WTC11 (cell line): ENCODE measurements around the gene RAD21L1. TPM values are rescaled to one million over a fixed set of nuclear protein-coding genes. Genes with fewer than 3 reads are reported as not detected.

ENCODE experiments used
- ATAC-seq: fragments of 200-7000 bp; cut with Tn5 transposase; 2 replicates; pipeline ENCODE4 v1.10.0; 2021; ENCODE audit warnings: mild to moderate bottlenecking, moderate library complexity
- CTCF ChIA-PET: fragments of 300-600 bp; sonication (Branson Sonifier 250); formaldehyde crosslinking; loops from one replicate; lab custom pipeline; 2021; ENCODE audit warnings: antibody characterized with exemption; lab: Charles Lee
- POLR2A ChIA-PET: fragments of 350-600 bp; sonication (Branson Sonifier 250); formaldehyde crosslinking; loops from one replicate; lab custom pipeline; 2021; ENCODE audit warnings: antibody characterized with exemption; lab: Charles Lee
- DNase-seq: peaks from one replicate; pipeline ENCODE4 v3.0.0; 2021; ENCODE audit warnings: low spot score
- H3K27ac Mint-ChIP-seq: 2 replicates; pipeline ENCODE4 v1.8.0; 2021; ENCODE audit warnings: mixed read lengths
- H3K27me3 Mint-ChIP-seq: 2 replicates; pipeline ENCODE4 v1.8.0; 2021; ENCODE audit warnings: low read depth, mild to moderate bottlenecking, moderate library complexity, mixed read lengths
- H3K36me3 Mint-ChIP-seq: 2 replicates; pipeline ENCODE4 v1.8.0; 2021; ENCODE audit warnings: mixed read lengths
- H3K4me1 Mint-ChIP-seq: 2 replicates; pipeline ENCODE4 v1.8.0; 2022; ENCODE audit warnings: mixed read lengths
- H3K4me3 Mint-ChIP-seq: 2 replicates; pipeline ENCODE4 v1.8.0; 2021; ENCODE audit warnings: mild to moderate bottlenecking, moderate library complexity, mixed read lengths
- H3K9me3 Mint-ChIP-seq: 2 replicates; pipeline ENCODE4 v1.8.0; 2021; ENCODE audit warnings: mixed read lengths
- CREB1 ChIP-seq: sonication (generic); formaldehyde crosslinking; IDR thresholded peaks from 2 replicates; pipeline ENCODE4 v1.8.0; 2023; ENCODE audit warnings: mild to moderate bottlenecking, missing genetic modification reagents
- ESRRA ChIP-seq: sonication (generic); formaldehyde crosslinking; IDR thresholded peaks from 2 replicates; pipeline ENCODE4 v1.8.1; 2022; ENCODE audit warnings: mild to moderate bottlenecking, missing genetic modification reagents, borderline replicate concordance
- GTF2I ChIP-seq: fragments of 250-450 bp; sonication (Bioruptor Pico); conservative IDR thresholded peaks from 2 replicates; pipeline ENCODE4 v1.4.0; 2021; ENCODE audit warnings: mild to moderate bottlenecking
- HMGA2 ChIP-seq: fragments of 250-450 bp; sonication (Bioruptor Pico); IDR thresholded peaks from 2 replicates; pipeline ENCODE4 v1.4.0; 2021; ENCODE audit warnings: mild to moderate bottlenecking, moderate library complexity
- NFATC4 ChIP-seq: fragments of 250-450 bp; sonication (Bioruptor Pico); IDR thresholded peaks from 2 replicates; pipeline ENCODE4 v1.9.0; 2021; ENCODE audit warnings: mild to moderate bottlenecking
- NR1H2 ChIP-seq: sonication (generic); formaldehyde crosslinking; IDR thresholded peaks from 2 replicates; pipeline ENCODE4 v1.9.0; 2021; ENCODE audit warnings: mild to moderate bottlenecking, moderate library complexity, missing genetic modification reagents
- RELA ChIP-seq: sonication (generic); formaldehyde crosslinking; IDR thresholded peaks from 2 replicates; pipeline ENCODE4 v1.8.1; 2022; ENCODE audit warnings: missing genetic modification reagents, mild to moderate bottlenecking, borderline replicate concordance
- ZBTB21 ChIP-seq: sonication (generic); formaldehyde crosslinking; IDR thresholded peaks from 2 replicates; pipeline ENCODE4 v1.8.1; 2023; ENCODE audit warnings: mild to moderate bottlenecking, missing genetic modification reagents, borderline replicate concordance
- ZNF317 ChIP-seq: sonication (generic); formaldehyde crosslinking; IDR thresholded peaks from 2 replicates; pipeline ENCODE4 v1.8.1; 2023; ENCODE audit warnings: low read depth, mild to moderate bottlenecking, moderate library complexity, missing genetic modification reagents, borderline replicate concordance
- total RNA-seq: library from RNA; stranded (reverse); gene quantifications from 3 replicates; pipeline ENCODE4 v1.2.3, GENCODE V29; 2021
- TF ChIP-seq, protein P1 (sequence below): sonication (generic); formaldehyde crosslinking; IDR thresholded peaks from 2 replicates; pipeline ENCODE4 v1.8.1; 2022; ENCODE audit warnings: low read depth, missing genetic modification reagents, borderline replicate concordance
- TF ChIP-seq, protein P2 (sequence below): sonication (generic); formaldehyde crosslinking; IDR thresholded peaks from 2 replicates; pipeline ENCODE4 v1.8.0; 2022; ENCODE audit warnings: mild to moderate bottlenecking, missing genetic modification reagents
- TF ChIP-seq, protein P3 (sequence below): sonication (generic); formaldehyde crosslinking; IDR thresholded peaks from 2 replicates; pipeline ENCODE4 v1.8.1; 2022; ENCODE audit warnings: mild to moderate bottlenecking, missing genetic modification reagents, moderate library complexity, borderline replicate concordance
- TF ChIP-seq, protein P4 (sequence below): fragments of 250-450 bp; sonication (Bioruptor Pico); IDR thresholded peaks from 2 replicates; pipeline ENCODE4 v1.8.0; 2021; ENCODE audit warnings: mild to moderate bottlenecking
- TF ChIP-seq, protein P5 (sequence below): sonication (generic); formaldehyde crosslinking; IDR thresholded peaks from 2 replicates; pipeline ENCODE4 v1.8.0; 2022; ENCODE audit warnings: missing genetic modification reagents
- TF ChIP-seq, protein P6 (sequence below): fragments of 250-450 bp; sonication (Bioruptor Pico); IDR thresholded peaks from 2 replicates; pipeline ENCODE4 v2.1.2; 2022; ENCODE audit warnings: mild to moderate bottlenecking, moderate library complexity

The RAD21L1 gene
- total RNA-seq, 1 experiment from 2014 or later = 0.77 TPM

DNA sequence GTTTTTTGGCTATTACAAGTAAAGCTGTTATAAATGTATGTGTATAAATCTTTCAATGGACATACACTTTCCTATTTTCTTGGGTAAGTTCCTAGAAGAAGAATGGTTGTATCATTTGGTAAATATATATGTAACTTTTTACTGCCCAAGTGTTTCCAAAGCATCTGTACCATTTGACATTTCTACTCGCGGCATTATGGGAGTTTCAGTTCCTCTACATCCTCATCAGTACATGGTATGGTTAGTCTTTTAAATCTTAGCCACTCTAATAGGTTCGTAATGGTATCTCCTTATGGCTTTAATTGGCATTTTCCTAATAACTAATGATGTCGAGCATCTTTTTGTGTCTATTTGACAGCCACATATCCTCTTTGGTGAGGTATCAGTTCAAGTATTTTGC, 53.1 kb downstream of the RAD21L1 start (continued):
- TF ChIP-seq, protein P1, sequence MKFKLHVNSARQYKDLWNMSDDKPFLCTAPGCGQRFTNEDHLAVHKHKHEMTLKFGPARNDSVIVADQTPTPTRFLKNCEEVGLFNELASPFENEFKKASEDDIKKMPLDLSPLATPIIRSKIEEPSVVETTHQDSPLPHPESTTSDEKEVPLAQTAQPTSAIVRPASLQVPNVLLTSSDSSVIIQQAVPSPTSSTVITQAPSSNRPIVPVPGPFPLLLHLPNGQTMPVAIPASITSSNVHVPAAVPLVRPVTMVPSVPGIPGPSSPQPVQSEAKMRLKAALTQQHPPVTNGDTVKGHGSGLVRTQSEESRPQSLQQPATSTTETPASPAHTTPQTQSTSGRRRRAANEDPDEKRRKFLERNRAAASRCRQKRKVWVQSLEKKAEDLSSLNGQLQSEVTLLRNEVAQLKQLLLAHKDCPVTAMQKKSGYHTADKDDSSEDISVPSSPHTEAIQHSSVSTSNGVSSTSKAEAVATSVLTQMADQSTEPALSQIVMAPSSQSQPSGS (CRISPR knock-in tag) = no peak

DNA sequence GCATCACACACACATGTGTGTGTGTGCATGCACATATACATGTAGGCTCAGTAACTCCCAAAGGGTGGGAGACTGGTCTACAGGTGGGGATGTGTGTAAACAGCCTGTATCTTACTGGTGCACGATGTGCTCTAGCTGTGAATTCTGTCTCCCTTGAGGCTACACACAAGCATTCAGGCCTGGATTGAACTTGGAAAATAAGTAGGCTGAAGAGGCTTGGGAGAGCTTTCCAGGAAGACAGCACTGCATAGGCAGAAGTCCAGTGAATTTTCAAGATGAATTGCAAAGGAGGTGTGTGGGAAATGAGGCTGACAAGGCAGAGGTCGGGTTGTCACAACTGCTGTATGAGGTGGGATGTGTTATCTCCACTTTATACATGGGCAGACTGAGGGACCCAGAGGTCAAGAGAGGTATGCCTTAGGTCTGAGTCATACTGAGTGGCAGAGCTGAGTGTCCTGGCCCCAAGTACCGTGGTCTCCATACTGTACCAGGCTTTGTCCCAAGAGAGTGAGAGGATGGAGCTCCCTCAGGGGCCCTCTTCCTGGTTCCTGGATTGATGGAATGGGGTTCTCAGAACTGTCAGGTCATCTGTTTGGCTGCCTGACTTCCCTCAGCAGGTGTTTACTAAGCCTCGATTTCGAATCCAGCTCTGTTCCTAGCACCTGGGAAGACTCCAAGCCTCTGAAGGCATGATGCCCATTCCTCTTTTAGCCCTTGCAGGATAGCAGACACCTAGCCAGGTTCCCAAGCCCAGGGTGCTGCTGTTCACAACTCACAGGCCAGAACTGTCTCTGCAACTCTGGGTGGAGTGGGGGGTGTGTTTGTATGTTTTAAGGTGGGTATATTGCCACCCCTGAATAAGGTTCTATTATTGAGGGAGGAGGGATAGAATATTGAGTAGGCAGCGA, 54.6 kb downstream of the RAD21L1 start:
- Mint-ChIP-seq H3K4me3 (no peak overlapping the region), H3K9me3 (no peaks in the 10 kb centered on the region), H3K27ac (no peak overlapping the region), H3K36me3 (no peaks in the 10 kb centered on the region), H3K27me3 (no peaks in the 10 kb centered on the region), H3K4me1 (no peaks in the 10 kb centered on the region)
- DNase-seq (no peak), ATAC-seq (no peak)
- ChIA-PET CTCF (interaction anchor here (0.5 to 3.0 kb wide), 2 partner anchors 33 to 34 kb away, joined by 3 to 9 read pairs; no protein-coding TSS in a partner anchor), POLR2A (no interaction called here)
- TF ChIP-seq HMGA2 (CRISPR knock-in tag) (no peak), ZNF317 (CRISPR knock-in tag) (no peak), RELA (no peak)

DNA sequence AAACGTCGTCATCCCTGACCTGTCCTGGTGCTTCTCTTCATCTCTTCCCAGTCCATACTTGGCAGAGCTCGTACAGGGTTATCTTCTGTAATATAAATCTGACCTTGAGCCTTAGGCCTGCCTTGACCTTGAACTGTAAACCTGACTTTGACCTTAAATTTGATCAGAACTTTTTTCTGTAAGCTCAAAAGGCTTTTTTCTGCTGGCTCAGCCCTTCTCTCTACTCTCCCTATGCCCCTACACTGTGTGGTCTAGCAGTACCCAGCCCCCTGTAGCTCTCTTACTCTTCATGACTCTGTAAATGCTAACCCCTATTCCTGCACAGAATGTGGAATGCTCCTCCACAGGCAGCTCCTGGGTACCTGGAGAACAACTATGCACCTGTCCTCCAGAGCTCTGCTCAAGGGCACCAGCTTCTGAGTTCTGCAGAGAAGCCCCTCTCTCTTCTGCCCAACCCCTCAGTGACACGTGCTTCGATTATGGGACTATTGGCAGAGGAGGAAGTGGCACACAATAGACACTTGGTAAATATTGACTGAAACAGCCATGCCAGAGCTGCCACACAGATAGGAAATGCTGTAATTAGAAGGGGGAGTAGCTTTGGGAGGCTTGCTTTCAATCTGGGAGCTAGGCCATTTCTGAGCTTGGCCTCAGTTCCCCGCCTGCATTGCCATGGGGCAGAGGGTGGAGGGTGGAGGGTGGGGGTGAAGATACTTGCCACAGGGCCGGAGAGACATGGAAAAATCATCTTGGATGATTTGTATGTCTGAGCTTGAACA, 55.6 kb downstream of the RAD21L1 start:
- ChIA-PET POLR2A (no interaction called here), CTCF (interaction anchor here (0.5 to 3.0 kb wide), 3 partner anchors 32 to 222 kb away, joined by 3 to 9 read pairs (median 3); no protein-coding TSS in a partner anchor)
- Mint-ChIP-seq H3K27me3 (no peaks in the 10 kb centered on the region), H3K4me1 (no peaks in the 10 kb centered on the region), H3K4me3 (no peak overlapping the region), H3K9me3 (no peaks in the 10 kb centered on the region), H3K27ac (no peak overlapping the region), H3K36me3 (no peaks in the 10 kb centered on the region)
- ATAC-seq (no peak), DNase-seq (no peak)
- TF ChIP-seq CREB1 (no peak), GTF2I (CRISPR knock-in tag) (no peak), NFATC4 (CRISPR knock-in tag) (no peak), NR1H2 (CRISPR knock-in tag) (no peak), ESRRA (CRISPR knock-in tag) (no peak), ZBTB21 (no peak)
- TF ChIP-seq, protein P2, sequence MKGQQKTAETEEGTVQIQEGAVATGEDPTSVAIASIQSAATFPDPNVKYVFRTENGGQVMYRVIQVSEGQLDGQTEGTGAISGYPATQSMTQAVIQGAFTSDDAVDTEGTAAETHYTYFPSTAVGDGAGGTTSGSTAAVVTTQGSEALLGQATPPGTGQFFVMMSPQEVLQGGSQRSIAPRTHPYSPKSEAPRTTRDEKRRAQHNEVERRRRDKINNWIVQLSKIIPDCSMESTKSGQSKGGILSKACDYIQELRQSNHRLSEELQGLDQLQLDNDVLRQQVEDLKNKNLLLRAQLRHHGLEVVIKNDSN = no peak
- TF ChIP-seq, protein P3, sequence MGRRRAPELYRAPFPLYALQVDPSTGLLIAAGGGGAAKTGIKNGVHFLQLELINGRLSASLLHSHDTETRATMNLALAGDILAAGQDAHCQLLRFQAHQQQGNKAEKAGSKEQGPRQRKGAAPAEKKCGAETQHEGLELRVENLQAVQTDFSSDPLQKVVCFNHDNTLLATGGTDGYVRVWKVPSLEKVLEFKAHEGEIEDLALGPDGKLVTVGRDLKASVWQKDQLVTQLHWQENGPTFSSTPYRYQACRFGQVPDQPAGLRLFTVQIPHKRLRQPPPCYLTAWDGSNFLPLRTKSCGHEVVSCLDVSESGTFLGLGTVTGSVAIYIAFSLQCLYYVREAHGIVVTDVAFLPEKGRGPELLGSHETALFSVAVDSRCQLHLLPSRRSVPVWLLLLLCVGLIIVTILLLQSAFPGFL (CRISPR knock-in tag) = no peak
- TF ChIP-seq, protein P4, sequence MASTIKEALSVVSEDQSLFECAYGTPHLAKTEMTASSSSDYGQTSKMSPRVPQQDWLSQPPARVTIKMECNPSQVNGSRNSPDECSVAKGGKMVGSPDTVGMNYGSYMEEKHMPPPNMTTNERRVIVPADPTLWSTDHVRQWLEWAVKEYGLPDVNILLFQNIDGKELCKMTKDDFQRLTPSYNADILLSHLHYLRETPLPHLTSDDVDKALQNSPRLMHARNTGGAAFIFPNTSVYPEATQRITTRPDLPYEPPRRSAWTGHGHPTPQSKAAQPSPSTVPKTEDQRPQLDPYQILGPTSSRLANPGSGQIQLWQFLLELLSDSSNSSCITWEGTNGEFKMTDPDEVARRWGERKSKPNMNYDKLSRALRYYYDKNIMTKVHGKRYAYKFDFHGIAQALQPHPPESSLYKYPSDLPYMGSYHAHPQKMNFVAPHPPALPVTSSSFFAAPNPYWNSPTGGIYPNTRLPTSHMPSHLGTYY (CRISPR knock-in tag) = no peak

DNA sequence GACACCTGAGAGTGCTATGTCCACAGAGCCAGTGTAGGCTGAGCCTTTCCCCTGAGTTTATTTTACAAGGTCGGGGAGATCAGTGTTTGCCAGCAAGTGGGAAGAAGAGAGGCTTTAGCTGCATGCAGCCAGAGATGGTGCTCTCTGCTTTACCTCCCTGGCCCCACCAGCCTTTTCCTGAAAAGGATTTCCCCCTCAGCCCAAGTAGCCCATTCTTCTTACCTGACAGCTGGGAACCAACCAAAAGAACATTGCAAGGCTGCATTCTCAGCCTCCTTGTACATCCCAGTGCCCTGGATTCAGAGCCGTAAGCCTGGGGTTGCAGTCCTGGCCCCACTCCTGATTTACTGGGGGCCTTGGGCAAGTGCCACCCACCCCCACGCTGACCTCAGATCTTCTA, 57.1 kb downstream of the RAD21L1 start:
- CTCF ChIA-PET = interaction anchor here (0.8 to 3.0 kb wide), 3 partner anchors 30 to 184 kb away, joined by 3 to 9 read pairs (median 3); partner anchors contain the start of gene NSFL1C
- POLR2A ChIA-PET = interaction anchor here (1.2 kb wide), 1 partner anchor 148 kb away, joined by 4 read pairs; no protein-coding TSS in a partner anchor
- Mint-ChIP-seq H3K27ac (no peak overlapping the region), H3K36me3 (no peaks in the 10 kb centered on the region), H3K4me3 (no peak overlapping the region), H3K9me3 (no peaks in the 10 kb centered on the region), H3K4me1 (no peaks in the 10 kb centered on the region), H3K27me3 (no peaks in the 10 kb centered on the region)
- no peak for ATAC-seq
- DNase-seq = no peak
- TF ChIP-seq, protein P5, sequence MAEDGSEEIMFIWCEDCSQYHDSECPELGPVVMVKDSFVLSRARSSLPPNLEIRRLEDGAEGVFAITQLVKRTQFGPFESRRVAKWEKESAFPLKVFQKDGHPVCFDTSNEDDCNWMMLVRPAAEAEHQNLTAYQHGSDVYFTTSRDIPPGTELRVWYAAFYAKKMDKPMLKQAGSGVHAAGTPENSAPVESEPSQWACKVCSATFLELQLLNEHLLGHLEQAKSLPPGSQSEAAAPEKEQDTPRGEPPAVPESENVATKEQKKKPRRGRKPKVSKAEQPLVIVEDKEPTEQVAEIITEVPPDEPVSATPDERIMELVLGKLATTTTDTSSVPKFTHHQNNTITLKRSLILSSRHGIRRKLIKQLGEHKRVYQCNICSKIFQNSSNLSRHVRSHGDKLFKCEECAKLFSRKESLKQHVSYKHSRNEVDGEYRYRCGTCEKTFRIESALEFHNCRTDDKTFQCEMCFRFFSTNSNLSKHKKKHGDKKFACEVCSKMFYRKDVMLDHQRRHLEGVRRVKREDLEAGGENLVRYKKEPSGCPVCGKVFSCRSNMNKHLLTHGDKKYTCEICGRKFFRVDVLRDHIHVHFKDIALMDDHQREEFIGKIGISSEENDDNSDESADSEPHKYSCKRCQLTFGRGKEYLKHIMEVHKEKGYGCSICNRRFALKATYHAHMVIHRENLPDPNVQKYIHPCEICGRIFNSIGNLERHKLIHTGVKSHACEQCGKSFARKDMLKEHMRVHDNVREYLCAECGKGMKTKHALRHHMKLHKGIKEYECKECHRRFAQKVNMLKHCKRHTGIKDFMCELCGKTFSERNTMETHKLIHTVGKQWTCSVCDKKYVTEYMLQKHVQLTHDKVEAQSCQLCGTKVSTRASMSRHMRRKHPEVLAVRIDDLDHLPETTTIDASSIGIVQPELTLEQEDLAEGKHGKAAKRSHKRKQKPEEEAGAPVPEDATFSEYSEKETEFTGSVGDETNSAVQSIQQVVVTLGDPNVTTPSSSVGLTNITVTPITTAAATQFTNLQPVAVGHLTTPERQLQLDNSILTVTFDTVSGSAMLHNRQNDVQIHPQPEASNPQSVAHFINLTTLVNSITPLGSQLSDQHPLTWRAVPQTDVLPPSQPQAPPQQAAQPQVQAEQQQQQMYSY = no peak
- TF ChIP-seq, protein P3 (CRISPR knock-in tag) = no peak
- TF ChIP-seq, protein P6, sequence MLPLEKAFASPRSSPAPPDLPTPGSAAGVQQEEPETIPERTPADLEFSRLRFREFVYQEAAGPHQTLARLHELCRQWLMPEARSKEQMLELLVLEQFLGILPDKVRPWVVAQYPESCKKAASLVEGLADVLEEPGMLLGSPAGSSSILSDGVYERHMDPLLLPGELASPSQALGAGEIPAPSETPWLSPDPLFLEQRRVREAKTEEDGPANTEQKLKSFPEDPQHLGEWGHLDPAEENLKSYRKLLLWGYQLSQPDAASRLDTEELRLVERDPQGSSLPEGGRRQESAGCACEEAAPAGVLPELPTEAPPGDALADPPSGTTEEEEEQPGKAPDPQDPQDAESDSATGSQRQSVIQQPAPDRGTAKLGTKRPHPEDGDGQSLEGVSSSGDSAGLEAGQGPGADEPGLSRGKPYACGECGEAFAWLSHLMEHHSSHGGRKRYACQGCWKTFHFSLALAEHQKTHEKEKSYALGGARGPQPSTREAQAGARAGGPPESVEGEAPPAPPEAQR (CRISPR knock-in tag) = no peak
